Measurements from ENCODE around the gene TUNAR.

The TUNAR gene

DNA sequence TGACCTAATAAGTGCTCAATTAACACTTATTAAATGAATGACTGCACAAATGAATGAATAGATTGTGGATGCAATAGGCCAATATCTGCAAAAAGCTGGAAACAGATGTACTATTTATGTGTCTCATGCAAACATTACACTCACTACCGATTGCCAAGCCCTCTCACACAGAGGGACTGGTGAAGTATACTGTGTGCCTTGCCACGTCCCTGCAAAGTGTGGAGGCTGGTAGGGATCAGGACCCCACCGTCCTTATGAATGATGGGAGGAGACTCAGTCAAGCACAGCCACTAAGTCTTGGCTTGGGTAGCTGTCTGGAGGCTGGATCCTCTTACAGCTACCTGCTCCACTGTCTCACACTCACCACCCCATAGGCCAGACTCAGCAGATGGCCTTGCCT, 3.9 kb upstream of the TUNAR start:
- no peak for DNase-seq (ENCODE audit: low read depth in 3 of 3)

GRCh38 chr14:95875831-95876760, 536 bp upstream of the TUNAR start:
- no peak for DNase-seq (ENCODE audit: low read depth in 3 of 3)

GRCh38 chr14:95877633-95878032, 1.0 kb downstream of the TUNAR start:
- DNase-seq (ENCODE audit: low read depth in 3 of 3) = no peak

DNA sequence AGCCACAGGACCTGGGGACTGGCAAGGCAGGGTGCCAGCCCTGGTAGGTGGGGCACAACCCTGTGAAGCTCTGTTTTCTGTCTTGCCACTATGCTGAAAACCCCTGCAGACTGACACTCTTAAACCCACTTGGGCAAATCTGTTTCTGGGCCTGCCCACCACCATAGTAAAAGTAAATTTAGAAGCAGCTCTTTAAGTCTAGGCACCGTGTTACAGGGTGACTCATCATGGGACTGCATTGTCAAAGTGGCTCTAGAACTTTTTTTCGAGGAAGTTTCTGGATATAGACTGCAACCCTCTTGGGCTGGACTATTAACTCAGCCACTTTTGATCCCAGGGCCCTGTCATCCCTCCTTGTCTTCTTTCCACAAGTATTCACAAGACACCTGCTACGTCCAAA, 7.7 kb downstream of the TUNAR start:
- no peak for DNase-seq (ENCODE audit: low read depth in 3 of 3)

DNA sequence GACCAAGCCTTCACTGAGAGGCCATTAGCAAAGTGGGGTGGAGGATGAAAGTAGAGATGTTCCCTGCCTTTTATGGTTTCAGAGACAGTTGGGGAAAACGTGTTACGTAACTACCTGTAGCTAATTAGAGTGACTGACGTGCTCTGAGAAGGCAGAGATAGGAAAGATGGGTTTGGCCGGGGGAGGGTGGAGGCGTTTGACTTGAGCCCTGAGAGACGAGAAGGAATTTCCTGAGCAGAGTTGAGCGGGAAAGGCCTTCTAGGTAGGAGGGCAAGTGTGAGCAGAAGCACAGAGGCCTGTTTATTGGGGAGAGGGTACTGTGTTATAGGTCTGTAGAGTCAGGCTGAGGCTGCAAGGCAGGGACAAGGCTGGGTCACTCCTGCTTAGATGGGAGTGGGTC, 8.6 kb downstream of the TUNAR start:
- no peak for DNase-seq (ENCODE audit: low read depth in 3 of 3)

DNA sequence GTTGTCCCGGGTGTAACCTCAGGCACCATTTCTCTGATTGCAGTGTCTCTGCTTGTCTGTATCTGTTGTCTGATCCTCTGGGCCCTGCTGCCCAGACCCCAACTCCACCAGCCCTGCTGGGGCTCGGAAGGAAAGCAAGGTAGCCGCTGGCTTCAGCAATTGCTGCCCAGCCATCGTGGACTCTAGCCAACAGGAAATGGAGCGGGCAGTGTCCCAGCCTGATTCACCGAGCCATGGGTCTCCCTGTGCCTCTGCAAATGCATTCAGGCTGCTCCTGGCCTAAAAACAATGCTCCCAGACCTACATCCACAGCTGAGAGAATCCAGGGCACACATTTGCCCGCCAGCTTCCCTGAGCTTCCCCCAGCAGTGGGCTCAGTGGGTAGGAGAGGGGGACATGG, 9.2 kb downstream of the TUNAR start:
- DNase-seq (ENCODE audit: low read depth in 3 of 3) = no peak

DNA sequence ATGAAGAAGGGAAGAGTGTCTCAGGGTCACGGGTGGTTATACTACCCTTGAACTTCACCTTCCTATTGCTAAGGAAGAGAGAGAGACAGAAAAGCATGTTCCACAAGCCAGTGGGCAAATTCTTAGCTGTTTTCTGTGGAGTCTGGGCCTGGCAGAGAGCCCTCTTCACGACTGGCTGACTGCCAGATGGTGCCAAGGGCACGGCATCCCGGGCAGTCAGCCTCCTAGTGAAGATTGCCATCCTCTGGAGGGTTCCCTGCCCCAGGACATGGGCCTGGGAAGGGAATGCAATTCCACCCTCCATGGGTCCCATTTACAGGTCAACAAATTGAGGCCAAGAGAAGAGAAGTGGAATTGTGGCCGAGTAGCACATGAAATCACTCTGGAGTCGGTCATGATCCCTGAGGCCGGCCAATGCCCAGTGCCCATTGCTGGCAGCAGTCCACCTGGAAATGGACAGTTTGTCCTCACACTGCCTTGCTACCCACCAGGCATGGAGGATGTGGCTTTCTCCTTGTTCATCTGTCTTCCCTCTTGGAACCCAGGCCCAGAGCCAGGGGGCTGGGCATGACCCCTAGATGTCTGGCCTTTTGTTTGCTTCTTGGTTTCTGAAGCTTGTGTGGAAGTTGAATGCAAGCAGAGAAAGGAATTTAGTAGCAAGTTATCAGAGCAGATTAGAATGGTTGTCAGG, 9.9 kb downstream of the TUNAR start:
- no peak for DNase-seq (ENCODE audit: low read depth in 3 of 3)

- no peak for DNase-seq (ENCODE audit: low read depth in 3 of 3)
Measured at GRCh38 chr14:95887351-95887750, 10.7 kb downstream of the TUNAR start.

DNA sequence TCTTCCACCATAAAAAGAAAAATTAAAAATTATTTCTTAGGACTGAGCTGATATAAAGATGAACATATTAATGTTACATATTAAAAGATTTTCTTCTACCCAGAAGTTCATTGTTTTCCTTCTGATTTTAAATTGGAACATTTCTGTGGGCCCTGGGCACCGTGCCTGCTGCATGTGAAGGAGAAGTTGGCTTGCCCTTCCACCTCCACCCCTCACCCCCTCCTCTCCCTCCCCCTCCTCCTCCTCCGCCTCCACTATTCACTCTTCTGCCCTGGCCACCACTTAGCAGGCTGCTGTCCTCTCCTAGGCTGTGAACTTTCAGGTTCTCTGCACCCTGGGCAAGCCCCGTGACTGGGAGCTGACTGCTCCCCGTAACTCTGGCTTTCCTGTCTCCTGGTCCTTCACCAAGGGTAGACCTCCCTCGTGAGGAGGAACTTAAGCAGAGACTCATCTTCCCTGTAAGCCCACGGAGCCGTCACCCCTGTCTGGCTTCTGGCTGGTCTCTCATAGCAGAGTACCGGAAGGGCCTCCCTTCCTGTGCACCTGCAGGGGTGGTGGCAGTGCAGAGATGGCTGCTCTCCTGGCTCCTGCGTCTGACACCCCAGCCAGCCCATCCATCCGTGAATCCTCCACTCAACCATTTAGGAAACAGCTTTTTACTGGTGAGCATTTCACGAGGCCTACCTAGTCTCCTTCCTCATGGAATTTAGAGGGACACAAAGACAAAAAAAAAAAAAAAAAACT, 12.8 kb downstream of the TUNAR start:
- no peak for DNase-seq (ENCODE audit: low read depth in 3 of 3)

DNA sequence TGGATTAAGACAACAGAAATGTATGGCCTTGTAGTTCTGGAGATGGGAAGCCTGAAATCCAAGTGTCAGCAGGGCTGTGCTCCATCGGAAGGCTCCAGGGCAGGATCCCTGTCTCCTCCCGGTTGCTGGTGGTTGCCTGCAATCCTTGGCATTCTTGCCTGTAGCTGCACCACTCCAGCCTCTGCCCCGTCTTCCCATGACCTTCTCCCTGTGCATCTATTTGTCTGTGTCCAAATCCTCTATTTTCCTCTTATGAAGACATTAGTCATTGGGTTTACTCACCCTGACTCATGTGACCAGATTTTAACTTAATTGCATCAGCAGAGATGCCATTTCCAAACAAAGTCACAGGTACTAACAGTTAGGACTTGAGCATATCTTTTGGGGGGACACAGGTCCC, 15.1 kb downstream of the TUNAR start:
- DNase-seq (ENCODE audit: low read depth in 3 of 3) = no peak

DNA sequence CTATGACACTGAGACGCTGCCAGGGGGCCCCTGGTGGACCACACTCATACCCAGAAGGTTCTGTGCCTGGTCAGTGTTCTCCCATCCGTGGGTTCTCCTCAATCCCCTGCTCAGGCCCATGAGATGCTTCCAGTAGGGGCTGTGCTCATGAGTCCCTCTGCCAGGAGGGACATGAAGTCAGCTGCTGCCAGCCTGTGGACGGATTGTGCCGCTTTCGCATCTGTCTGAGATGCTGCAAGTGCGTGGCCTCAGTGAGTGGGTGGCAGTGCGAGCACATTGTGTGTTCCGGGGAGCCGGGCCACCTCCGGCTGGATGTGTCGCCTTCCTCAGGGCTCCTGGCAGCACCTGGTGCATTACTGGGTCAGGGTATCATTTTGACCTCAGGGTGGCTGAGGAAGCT, 15.5 kb downstream of the TUNAR start:
- no peak for DNase-seq (ENCODE audit: low read depth in 3 of 3)

DNA sequence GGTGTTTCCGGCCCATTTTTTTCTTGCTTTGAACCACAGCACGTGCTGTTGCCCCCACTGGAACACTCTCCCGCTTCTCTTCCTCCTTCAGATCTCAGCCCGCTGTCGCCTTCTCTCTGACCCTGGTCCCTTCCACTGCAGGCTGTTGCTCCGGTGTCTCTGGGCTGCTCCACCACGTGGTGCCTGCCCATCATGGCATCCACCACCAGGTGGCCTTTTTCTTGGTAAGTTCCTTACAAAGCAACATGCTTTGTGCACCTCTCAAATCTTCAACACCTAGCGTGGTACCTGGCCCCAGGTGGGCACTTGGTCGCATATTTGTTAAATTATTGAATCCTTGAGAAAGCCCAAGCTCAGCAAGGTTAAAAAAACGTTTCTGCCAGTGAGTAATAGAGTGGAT, 19.1 kb downstream of the TUNAR start:
- DNase-seq (ENCODE audit: low read depth in 3 of 3) = peak in 1 of 3 donors; percentile 7

DNA sequence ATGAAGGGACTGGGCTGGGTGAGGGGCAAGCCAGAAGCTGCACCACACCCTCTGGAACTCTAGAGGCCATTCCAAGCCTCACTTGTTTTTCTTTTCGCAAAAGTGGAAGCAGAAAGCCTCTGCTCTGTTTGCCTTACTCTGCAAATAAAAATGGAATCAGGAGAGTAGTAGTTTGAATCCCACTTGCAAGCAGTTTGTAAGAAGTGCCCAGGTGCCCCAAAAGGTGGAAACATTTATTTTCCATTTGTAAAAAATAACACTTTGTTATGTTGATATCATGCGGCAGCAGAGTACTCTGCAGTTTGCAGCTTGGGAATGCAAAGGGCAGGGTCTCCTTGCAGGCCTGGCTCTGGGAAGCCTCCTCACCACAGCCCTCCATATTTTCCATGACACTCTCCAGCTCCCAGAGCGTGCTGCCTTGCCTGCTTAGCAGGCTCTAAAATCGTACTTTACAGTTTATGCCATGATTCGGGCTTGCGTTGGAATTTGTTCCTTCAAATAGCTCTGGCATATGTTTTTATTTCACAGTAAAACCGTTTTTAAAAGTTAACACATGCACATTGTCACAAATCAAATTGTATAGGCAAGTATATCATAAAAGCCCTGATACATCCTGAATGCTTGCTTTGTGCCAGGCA, 20.0 kb downstream of the TUNAR start:
- no peak for DNase-seq (ENCODE audit: low read depth in 3 of 3)

- no peak for DNase-seq (ENCODE audit: low read depth in 3 of 3)
Measured at GRCh38 chr14:95897280-95897679, 20.6 kb downstream of the TUNAR start.

DNA sequence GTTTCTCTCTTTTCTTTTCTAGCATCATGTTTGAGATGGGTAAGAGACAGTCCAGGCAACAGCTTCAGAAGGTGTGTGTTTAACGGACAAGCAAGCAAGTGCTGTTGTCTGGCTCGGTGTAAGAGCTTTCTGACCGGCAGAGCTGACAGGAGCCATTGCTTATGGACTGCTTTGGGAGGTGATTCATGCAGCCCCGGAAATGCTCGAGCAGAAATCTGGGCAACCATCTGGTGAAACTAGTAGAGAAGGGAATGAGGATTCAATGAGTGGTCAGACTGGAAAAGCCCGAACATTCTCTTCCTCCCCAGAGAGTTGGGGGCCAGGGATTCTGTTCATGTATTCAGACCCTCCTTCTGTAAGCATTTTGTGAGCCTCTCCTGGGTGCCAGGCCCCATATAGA, 24.4 kb downstream of the TUNAR start:
- DNase-seq (ENCODE audit: low read depth in 3 of 3) = no peak

GRCh38 chr14:95902273-95902826, 25.7 kb downstream of the TUNAR start:
- DNase-seq (ENCODE audit: low read depth in 3 of 3) = no peak

GRCh38 chr14:95903165-95903564, 26.5 kb downstream of the TUNAR start:
- DNase-seq (ENCODE audit: low read depth in 3 of 3) = no peak

GRCh38 chr14:95903616-95904107, 27.0 kb downstream of the TUNAR start:
- no peak for DNase-seq (ENCODE audit: low read depth in 3 of 3)

GRCh38 chr14:95906591-95906990, 30.0 kb downstream of the TUNAR start:
- DNase-seq (ENCODE audit: low read depth in 3 of 3) = no peak

GRCh38 chr14:95910628-95911027, 34.0 kb downstream of the TUNAR start:
- no peak for DNase-seq (ENCODE audit: low read depth in 3 of 3)

DNA sequence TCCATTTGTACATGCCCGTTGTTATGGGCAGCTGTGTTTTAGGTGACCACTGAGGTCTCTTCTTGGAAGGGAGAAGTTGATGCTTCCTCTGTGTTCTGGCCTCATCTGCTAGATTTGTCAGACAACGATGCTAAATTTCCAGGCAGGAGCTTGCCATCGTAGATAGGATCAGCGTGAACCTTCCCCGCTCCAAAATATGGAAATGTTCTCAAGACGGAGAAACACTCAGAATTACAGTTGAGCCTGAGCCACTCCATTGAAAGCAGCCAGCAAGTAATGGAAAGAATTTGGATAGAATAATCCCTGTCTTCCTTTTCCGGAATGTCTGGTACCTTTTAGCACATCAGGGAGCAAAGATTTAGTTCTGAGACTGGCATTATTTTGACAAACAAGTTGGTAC, 34.8 kb downstream of the TUNAR start:
- no peak for DNase-seq (ENCODE audit: low read depth in 3 of 3)

GRCh38 chr14:95915330-95915729, 38.7 kb downstream of the TUNAR start:
- no peak for DNase-seq (ENCODE audit: low read depth in 3 of 3)

All from stimulated activated CD4-positive, alpha-beta T cell treated with anti-CD3 and anti-CD28 coated beads, TNF-alpha, amount 100 ng/mL, for 48 hours (primary cell).